ENCODE data around the gene TMEM161A.
"Not testable (repeated sequence)": the region's sequence is repeated elsewhere in the genome, so short reads cannot be mapped to it uniquely, and the experiment has no call there.

TMEM161A gene

GRCh38 chr19:19154768-19155494 is 16.7 kb upstream of the TMEM161A start:
- DNase-seq: no peak

GRCh38 chr19:19152668-19153384 is 14.5 kb upstream of the TMEM161A start:
- DNase-seq: no peak

DNA sequence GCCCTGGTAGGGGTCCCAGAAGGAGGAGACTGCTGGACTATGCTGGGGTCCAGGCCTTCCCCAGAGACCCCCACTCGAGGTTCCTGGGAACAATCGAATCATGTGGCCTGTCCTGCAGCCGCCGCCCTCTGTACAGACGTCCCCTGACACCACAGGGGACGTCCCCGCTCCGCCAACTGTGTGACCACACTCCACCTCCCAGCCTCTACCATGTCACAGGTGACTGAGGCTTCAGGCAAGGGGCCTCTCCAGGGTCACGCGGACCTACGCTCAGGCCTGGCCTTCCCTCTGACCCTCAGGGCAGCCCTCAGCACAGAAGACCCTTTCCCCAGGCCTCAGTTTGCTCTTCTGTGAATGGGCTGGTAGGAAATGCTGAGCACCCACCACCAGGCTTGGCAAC is 13.1 kb upstream of the TMEM161A start:
- DNase-seq: no peak

- no peak for DNase-seq
Observed at GRCh38 chr19:19149435-19149834, 11.2 kb upstream of the TMEM161A start.

DNA sequence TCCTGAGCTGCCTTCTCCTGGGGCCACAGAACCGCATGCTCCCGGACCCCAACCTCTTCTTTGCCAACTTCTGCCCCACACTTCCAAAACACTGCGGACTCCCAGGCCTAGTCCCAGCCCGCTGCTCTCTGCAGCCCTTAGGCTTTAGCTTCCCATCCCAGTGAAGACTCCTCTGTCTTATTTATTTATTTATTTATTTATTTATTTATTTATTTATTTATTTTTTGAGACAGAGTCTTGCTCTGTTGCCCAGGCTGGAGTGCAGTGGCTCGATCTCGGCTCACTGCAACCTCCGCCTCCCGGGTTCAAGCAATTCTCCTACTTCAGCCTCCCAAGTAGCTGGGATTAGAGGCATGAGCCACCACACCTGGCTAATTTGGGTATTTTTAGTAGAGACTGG is 10.2 kb upstream of the TMEM161A start:
- DNase-seq: not testable (repeated sequence)

- no peak for DNase-seq
Observed at GRCh38 chr19:19147344-19147743, 9.1 kb upstream of the TMEM161A start.

- no peak for DNase-seq
Observed at GRCh38 chr19:19146865-19147264, 8.6 kb upstream of the TMEM161A start.

- peak; percentile 55 for DNase-seq
Observed at GRCh38 chr19:19145684-19146608, 7.7 kb upstream of the TMEM161A start.

- no peak for DNase-seq
Observed at GRCh38 chr19:19145281-19145680, 7.0 kb upstream of the TMEM161A start.

DNA sequence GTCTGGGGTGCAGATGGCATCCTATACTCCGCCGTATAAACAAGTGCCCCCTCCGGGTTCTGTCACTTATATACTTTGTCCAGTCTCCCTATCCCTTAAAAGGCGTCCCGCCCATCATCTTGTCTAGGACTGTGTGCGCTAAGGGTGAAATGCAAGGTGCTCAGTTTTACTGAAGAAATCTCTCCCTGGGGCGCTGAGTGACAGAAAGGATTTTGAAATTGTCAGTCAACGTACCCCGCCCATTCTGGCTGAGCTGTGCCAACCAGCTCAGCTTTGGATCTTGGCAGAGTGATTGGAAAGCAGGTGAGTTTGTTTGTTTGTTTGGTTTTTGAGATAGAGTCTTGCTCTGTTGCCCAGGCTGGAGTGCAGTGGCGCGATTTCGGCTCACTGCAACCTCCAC is 4.1 kb upstream of the TMEM161A start:
- no peak for DNase-seq

DNA sequence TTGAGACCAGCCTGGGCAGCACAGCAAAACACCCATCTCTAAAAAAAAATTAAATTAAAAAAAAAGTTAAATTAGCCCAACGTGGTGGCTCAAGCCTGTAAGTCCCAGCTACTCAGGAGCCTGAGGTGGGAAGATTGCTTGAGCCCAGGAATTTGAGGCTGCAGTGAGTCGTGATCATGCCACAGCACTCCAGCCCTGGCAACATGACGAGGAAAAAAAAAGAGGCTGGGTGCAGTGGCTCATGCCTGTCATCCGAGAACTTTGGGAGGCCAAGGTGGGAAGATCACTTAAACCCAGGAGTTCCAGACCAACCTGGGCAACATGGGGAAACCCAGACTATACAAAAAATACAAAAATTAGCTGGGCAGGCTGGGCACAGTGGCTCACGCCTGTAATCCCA is 2.2 kb upstream of the TMEM161A start:
- peak; percentile 8 for DNase-seq

DNA sequence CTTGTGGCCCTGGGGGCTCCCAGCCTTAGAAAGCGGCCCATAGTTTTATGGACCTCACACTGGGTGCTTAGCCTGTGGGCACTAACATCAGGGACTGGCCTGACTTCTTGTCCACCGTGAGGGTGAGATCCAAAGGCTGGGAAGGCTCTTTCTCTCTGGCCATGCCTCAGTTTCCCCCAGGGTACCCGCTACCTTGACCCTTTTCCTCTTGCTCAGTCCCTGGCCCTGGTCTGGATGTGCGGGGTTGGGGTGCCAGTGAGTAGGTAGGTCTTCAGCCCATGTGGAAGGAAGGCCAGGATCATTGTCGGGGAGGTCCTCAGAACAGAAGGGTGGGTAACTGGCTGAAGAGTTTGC is 1.6 kb upstream of the TMEM161A start:
- DNase-seq: no peak

GRCh38 chr19:19137556-19138108 is 646 bp downstream of the TMEM161A start:
- peak; percentile 11 for DNase-seq

- DNase-seq: not testable (repeated sequence)
Observed at GRCh38 chr19:19135713-19136112, 2.6 kb downstream of the TMEM161A start.

GRCh38 chr19:19134687-19135158 is 3.6 kb downstream of the TMEM161A start:
- DNase-seq: no peak

- DNase-seq: no peak
Observed at GRCh38 chr19:19133985-19134384, 4.3 kb downstream of the TMEM161A start.

DNA sequence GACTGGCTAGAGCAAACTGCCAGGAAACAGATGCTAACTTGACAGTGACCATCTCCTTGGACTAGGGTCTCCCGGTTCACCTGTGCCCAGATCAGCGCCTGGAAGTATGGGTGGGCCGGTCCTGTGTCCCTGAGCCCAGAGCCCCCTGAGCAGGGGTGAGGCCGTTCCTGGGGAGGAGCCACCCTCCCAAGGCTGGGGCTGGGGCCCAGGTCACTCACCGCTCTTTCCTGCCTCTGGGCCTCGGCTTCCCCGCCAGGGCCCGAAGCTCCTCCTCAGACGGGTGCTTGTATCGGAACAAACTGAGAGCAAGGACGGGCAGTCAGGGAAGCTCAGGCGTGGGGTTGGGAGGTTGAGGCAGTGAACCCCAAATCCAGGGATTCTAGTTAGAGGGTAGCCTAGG is 5.4 kb downstream of the TMEM161A start:
- no peak for DNase-seq

DNA sequence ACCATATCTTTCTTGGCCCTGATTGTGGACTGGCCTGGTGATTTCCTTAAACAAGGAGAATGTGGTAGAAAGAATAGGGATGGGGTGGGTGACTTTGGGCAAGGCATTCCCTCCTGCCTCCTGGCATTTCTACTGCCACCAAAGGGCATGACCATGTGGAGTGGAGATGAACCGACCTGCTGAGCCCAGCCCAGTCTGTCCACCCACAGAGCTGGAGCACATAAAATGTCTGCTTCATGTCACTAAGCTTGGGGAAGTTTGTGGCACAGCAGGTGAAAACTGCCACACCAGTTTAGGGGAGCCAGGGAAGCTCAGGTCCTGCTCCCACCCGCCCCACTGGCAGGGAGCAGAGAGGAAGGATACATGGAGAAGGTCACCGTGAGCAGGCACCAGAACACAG is 6.3 kb downstream of the TMEM161A start:
- no peak for DNase-seq

DNA sequence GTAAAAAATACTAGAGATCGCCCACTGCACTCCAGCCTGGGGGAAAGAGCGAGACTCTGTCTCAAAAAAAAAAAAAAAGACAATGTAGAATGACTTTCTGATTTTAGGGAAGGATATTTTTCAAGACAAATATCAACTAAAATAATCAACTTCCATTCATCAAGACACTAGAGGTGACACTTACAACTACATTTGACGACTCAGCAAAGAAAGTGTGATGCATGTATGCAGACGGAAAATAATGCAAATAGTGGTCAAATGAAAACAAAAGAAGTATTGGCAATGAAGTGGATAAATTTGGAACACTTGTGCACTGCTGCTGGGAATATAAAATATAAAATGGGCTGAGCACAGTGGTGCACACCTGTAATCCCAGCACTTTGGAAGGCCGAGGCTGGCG is 12.2 kb downstream of the TMEM161A start:
- DNase-seq: no peak

DNA sequence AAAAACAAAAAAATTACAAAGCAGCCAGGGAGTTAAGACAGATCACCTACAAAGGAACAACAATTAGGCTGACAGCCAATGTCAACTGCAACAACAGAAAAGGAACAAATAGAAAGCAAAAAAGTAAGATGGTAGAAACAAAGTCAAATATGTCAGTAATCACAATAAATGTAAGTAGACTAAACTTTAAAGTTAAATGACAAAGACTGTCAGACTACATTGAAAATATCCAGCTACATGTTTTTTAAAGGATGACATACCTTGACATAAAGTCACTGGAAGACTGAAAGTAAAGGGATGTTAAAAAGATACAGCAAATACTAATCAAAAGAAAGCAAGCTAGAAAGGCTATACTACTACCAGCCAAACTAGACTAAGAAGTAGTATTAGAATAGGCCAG is 14.9 kb downstream of the TMEM161A start:
- DNase-seq: no peak

DNA sequence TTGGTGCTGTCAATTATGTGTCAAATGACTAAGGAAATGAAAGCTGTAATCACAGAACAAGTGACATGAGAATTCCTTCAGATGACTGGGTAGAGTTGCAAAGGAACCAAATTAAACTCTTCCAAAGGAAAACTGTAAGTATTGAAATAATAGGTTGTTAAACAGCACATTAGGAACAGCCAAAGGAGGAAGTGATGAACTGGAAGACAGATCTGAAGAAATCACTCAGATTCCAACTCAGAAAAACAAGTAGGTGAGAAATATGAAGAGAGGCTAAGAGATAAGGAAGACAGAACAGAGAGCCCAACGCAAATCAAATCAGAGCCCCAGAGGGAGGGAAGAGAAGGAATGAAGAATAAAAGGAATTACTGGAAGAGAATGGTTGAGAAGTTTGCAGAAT is 15.4 kb downstream of the TMEM161A start:
- no peak for DNase-seq

- no peak for DNase-seq
Observed at GRCh38 chr19:19121371-19121770, 16.9 kb downstream of the TMEM161A start.
